ENCODE measurements around the gene PIGH.

The PIGH gene

DNA sequence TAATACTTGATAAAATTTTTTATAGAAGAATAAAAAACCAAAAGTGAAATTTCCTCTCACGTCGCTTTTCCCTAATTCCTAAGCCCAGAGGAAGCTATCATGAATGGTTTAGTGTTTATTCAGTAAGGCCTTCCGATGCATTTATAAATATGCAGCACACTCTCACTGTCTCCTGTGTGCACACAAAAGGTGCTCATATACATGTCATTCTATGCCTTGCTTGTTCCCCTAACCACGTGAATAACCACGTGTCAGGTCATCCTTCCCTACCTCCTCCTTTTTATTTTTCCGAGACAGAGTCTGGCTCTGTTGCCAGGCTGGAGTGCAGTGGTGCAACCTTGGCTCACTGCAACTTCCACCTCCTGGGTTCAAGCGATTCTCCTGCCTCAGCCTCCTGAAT, 29.6 kb downstream of the PIGH start:
- TF ChIP-seq, protein P1, sequence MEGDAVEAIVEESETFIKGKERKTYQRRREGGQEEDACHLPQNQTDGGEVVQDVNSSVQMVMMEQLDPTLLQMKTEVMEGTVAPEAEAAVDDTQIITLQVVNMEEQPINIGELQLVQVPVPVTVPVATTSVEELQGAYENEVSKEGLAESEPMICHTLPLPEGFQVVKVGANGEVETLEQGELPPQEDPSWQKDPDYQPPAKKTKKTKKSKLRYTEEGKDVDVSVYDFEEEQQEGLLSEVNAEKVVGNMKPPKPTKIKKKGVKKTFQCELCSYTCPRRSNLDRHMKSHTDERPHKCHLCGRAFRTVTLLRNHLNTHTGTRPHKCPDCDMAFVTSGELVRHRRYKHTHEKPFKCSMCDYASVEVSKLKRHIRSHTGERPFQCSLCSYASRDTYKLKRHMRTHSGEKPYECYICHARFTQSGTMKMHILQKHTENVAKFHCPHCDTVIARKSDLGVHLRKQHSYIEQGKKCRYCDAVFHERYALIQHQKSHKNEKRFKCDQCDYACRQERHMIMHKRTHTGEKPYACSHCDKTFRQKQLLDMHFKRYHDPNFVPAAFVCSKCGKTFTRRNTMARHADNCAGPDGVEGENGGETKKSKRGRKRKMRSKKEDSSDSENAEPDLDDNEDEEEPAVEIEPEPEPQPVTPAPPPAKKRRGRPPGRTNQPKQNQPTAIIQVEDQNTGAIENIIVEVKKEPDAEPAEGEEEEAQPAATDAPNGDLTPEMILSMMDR (IDR thresholded peaks at IDR 0.05; ENCODE audit: insufficient read depth, low read depth, low read length, missing control alignments) = no peak

DNA sequence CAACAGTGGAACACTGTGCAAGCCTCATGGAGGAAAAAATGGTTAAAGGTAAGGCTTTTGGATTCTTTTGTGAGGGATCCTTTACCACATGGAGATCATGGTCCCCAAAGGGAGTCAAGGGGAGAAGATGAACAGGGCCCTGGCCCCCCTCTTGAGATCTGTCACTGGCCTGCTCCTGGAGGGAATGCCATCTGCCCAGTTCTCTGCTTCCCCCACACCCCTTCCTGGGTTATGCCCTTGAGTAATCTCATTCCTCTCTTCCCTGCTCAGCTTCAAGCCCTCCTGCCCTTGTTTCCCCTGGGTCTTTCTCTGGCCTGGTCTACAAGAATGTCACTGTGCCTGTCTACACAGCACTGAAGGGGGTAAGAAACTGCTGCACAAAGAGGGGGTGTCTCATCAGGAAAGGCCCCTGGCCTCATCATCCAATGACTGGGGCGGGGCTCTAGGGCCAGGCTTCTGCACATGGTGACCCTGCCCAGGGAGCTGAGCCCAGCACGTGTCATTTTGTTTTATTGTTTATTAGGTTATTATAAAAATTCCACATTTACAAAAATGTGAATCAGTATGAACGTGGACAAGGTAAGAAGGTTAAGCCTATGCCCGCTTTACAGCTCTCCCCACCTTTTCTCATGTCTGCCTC, 30.3 kb downstream of the PIGH start:
- H3K4me3 ChIP-seq (ENCODE audit: low read length) = no peak overlapping the region

More for the DNA sequence above, 29.6 kb downstream of the PIGH start:
- DNase-seq (ENCODE audit: low read depth) = no peak
- H3K4me3 ChIP-seq (ENCODE audit: low read length) = no peak overlapping the region

DNA sequence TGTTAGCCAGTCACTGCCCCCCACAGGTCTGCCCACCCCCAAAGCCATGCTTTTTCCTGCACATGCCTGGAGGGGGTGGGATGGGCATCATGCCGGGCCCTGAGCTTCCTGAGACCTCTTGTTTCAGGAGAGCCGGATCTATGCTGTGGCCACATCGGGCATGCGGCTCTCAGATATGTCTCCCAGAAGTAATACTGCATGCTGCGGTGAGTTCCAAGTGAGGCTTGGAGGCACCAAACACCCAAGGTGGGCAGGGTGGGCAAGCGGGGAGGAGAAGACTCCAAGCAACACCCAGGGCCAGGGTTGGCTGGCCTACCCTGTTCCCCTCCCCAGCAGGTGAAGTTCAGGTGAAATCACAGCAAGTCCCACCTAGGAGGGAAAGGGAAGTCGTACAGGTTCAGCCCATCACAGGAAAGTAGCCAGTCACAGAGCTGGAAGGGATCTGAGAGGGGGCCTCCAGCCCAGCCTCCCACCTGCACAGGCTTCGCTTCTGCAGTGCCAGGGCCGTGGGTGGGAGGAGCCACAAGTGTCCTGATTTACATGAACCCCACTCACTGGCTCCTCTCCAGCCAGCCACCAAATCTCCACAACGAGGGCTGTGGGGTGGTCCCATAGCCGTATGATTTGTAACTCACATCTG, 30.9 kb downstream of the PIGH start:
- H3K4me3 ChIP-seq (ENCODE audit: low read length) = no peak overlapping the region
- TF ChIP-seq, protein P1 (IDR thresholded peaks at IDR 0.05; ENCODE audit: insufficient read depth, low read depth, low read length, missing control alignments) = no peak
- DNase-seq (ENCODE audit: low read depth) = no peak

More for the DNA sequence above, 30.3 kb downstream of the PIGH start:
- DNase-seq (ENCODE audit: low read depth) = no peak
- TF ChIP-seq, protein P1 (IDR thresholded peaks at IDR 0.05; ENCODE audit: insufficient read depth, low read depth, low read length, missing control alignments) = no peak

DNA sequence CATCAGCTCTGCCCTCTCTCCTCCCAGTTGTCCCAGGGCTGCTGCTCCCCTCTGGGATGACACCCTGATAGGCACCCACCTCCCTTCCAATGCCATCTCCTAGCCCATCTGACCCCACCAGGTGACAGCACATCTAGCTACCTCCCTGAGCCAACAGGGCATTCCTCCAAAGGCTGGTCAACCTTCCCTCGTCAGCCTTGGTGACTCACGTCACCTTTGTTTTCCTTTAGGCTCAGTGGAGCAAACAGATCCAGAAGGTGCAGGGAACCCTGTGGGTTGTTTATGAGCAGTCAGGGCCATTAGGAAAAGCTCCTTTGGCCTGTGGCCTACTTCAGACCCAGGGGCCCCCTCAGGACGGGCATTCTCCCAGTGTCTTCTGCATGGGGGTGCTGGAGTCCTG, 32.4 kb downstream of the PIGH start:
- no peak overlapping the region for H3K4me3 ChIP-seq (ENCODE audit: low read length)
- DNase-seq (ENCODE audit: low read depth) = peak; percentile 34
- TF ChIP-seq, protein P1 (IDR thresholded peaks at IDR 0.05; ENCODE audit: insufficient read depth, low read depth, low read length, missing control alignments) = no peak

DNA sequence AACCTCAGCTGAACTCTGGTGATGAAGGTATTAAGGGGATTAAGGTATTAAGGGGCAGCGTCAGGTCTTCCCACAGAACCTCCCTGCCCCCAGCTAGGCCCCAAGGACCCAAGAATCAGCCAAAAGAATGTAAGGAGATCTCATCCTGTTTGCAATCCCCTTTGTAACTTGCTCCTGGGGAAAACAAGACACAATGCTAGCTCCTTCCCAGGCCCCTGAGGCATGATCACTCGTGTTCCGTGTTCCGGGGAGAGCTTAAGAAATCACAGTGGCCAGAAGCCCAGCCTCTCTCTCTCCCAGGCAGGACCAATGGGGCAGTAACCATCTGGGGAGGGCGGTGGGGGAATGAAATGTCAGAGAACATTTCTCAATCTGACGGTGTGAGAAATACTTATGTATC, 33.2 kb downstream of the PIGH start:
- peak; percentile 25 for DNase-seq (ENCODE audit: low read depth)
- TF ChIP-seq, protein P1 (IDR thresholded peaks at IDR 0.05; ENCODE audit: insufficient read depth, low read depth, low read length, missing control alignments) = no peak
- H3K4me3 ChIP-seq (ENCODE audit: low read length) = no peak overlapping the region

DNA sequence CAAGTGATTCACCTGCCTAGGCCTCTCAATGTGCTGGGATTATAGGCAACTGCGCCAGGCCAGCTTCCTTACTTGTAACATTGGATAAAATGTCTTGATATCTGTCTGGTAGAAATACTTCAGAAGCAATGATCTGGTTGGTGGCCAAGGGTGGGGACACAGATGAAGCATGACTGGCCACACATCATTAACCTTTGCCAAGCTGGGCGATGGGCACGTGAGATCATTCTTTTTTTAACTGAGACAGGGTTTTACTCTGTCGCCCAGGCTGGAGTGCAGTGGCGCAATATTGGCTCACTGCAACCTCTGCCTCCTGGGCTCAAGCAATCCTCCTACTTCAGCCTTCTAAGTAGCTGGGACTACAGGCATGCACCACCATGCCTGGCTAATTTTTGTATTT, 35.8 kb downstream of the PIGH start:
- DNase-seq (ENCODE audit: low read depth) = no peak
- TF ChIP-seq, protein P1 (IDR thresholded peaks at IDR 0.05; ENCODE audit: insufficient read depth, low read depth, low read length, missing control alignments) = no peak
- no peak overlapping the region for H3K4me3 ChIP-seq (ENCODE audit: low read length)

DNA sequence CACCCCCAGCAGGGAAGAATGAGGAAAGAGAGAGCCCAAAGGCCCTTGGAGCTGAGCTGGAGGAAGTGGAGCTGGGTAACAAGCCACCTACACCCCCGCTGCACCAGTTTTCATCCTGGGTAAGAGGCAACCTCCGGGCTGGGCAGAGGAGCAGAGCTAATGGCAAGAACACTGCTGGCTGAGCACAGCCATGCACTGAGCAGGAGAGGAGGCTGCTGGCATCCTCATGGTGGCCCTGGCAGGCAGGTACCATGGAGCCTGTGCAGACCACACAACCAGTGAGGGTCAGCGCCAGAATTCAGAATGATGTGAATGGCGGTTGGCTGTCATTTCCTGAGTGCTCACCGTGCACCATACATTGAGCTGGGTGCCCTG, 37.3 kb downstream of the PIGH start:
- no peak for DNase-seq (ENCODE audit: low read depth)
- TF ChIP-seq, protein P1 (IDR thresholded peaks at IDR 0.05; ENCODE audit: insufficient read depth, low read depth, low read length, missing control alignments) = no peak
- no peak overlapping the region for H3K4me3 ChIP-seq (ENCODE audit: low read length)
